Measurements from ENCODE around the gene MSH4.

The MSH4 gene

GRCh38 chr1:75838079-75838478 is 41.4 kb downstream of the MSH4 start (continued):
- no peak for TF ChIP-seq ARNTL (CRISPR knock-in tag; IDR thresholded peaks at IDR 0.05; ENCODE audit: borderline replicate concordance, low read depth)
- TF ChIP-seq TOX (CRISPR knock-in tag; IDR thresholded peaks at IDR 0.05; ENCODE audit: borderline replicate concordance), result no peak
- TF ChIP-seq BACH2 (CRISPR knock-in tag; IDR thresholded peaks at IDR 0.05; ENCODE audit: borderline replicate concordance), result no peak

GRCh38 chr1:75841421-75841820 is 44.7 kb downstream of the MSH4 start:
- ATAC-seq, result no peak
- no peak for TF ChIP-seq POU6F1 (CRISPR knock-in tag; IDR thresholded peaks at IDR 0.05; ENCODE audit: borderline replicate concordance, low read depth)
- no peak for TF ChIP-seq RARB (CRISPR knock-in tag; IDR thresholded peaks at IDR 0.05)

- no peak for TF ChIP-seq ZNF565 (CRISPR knock-in tag; conservative IDR thresholded peaks at IDR 0.05; ENCODE audit: low read depth)
- TF ChIP-seq ZFP30 (CRISPR knock-in tag; IDR thresholded peaks at IDR 0.05), result no peak
- no peak for TF ChIP-seq OSR1 (CRISPR knock-in tag; IDR thresholded peaks at IDR 0.05)
- no peak for TF ChIP-seq GLIS3 (CRISPR knock-in tag; IDR thresholded peaks at IDR 0.05)
- TF ChIP-seq ZNF8 (CRISPR knock-in tag; IDR thresholded peaks at IDR 0.05), result no peak
- TF ChIP-seq ZNF70 (CRISPR knock-in tag; IDR thresholded peaks at IDR 0.05), result no peak
- TF ChIP-seq PATZ1 (CRISPR knock-in tag; IDR thresholded peaks at IDR 0.05; ENCODE audit: borderline replicate concordance), result no peak
- no peak for TF ChIP-seq CSDC2 (CRISPR knock-in tag; IDR thresholded peaks at IDR 0.05)
- no peak for TF ChIP-seq CSRNP3 (CRISPR knock-in tag; IDR thresholded peaks at IDR 0.05)
- no peak for TF ChIP-seq ZFP3 (CRISPR knock-in tag; IDR thresholded peaks at IDR 0.05)
- no peak for TF ChIP-seq TOX (CRISPR knock-in tag; IDR thresholded peaks at IDR 0.05; ENCODE audit: borderline replicate concordance)
- no peak for TF ChIP-seq SNAI2 (CRISPR knock-in tag; IDR thresholded peaks at IDR 0.05)
- no peak for ATAC-seq
These were observed 48.9 kb downstream of the MSH4 start for GRCh38 chr1:75845576-75845975.

- TF ChIP-seq ZC3H10 (CRISPR knock-in tag; IDR thresholded peaks at IDR 0.05) (no peak), PATZ1 (CRISPR knock-in tag; IDR thresholded peaks at IDR 0.05; ENCODE audit: borderline replicate concordance) (no peak), TCF4 (CRISPR knock-in tag; IDR thresholded peaks at IDR 0.05; ENCODE audit: borderline replicate concordance) (no peak), ZNF8 (CRISPR knock-in tag; IDR thresholded peaks at IDR 0.05) (no peak), POU6F1 (CRISPR knock-in tag; IDR thresholded peaks at IDR 0.05; ENCODE audit: borderline replicate concordance, low read depth) (no peak), ESRRG (CRISPR knock-in tag; IDR thresholded peaks at IDR 0.05) (no peak), BACH2 (CRISPR knock-in tag; IDR thresholded peaks at IDR 0.05; ENCODE audit: borderline replicate concordance) (no peak), RARB (CRISPR knock-in tag; IDR thresholded peaks at IDR 0.05) (no peak), TOX (CRISPR knock-in tag; IDR thresholded peaks at IDR 0.05; ENCODE audit: borderline replicate concordance) (no peak), CREB5 (CRISPR knock-in tag; IDR thresholded peaks at IDR 0.05; ENCODE audit: low read depth) (no peak), TSHZ2 (CRISPR knock-in tag; IDR thresholded peaks at IDR 0.05) (no peak), OSR1 (CRISPR knock-in tag; IDR thresholded peaks at IDR 0.05) (no peak), ARNTL (CRISPR knock-in tag; IDR thresholded peaks at IDR 0.05; ENCODE audit: borderline replicate concordance, low read depth) (no peak), ZFP30 (CRISPR knock-in tag; IDR thresholded peaks at IDR 0.05) (no peak), GLIS3 (CRISPR knock-in tag; IDR thresholded peaks at IDR 0.05) (no peak), ZNF565 (CRISPR knock-in tag; conservative IDR thresholded peaks at IDR 0.05; ENCODE audit: low read depth) (no peak), CSDC2 (CRISPR knock-in tag; IDR thresholded peaks at IDR 0.05) (no peak), PPARA (CRISPR knock-in tag; IDR thresholded peaks at IDR 0.05; ENCODE audit: borderline replicate concordance) (no peak), SNAI2 (CRISPR knock-in tag; IDR thresholded peaks at IDR 0.05) (no peak)
- no peak for ATAC-seq
These were observed 58.3 kb downstream of the MSH4 start for GRCh38 chr1:75855010-75855409.
